UCSD-AML1 (cell line): Measurements from ENCODE around the gene TRIM56.
"Not testable (repeated sequence)": the region's sequence is repeated elsewhere in the genome, so short reads cannot be mapped to it uniquely, and the experiment has no call there.

Experiments used
- DNase-seq: peaks from one replicate; lab custom pipeline; 2025; ENCODE audit not compliant: unreplicated experiment; lab: John Stamatoyannopoulos, UW

The TRIM56 gene

DNA sequence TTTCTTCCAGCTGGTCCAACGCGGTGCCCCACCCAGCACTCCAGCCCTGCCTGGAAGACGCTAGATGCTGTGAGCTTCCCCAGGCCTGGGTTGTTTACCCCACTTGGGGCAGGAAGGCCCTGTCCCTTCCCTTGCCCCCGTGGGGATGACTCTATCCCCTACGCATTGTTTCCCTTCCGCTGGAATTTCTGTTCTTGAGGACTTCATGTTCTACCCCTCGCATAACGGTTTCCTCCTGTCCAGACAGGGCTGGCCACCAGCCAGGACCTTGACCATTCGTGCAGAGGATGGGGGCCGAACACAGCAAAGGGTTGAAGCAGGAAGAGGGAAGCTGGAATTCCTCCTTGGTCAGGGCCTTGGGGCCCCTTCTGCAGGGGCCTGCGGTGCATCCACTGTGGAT lies 27.0 kb downstream of the TRIM56 start:
- DNase-seq, result no peak

DNA sequence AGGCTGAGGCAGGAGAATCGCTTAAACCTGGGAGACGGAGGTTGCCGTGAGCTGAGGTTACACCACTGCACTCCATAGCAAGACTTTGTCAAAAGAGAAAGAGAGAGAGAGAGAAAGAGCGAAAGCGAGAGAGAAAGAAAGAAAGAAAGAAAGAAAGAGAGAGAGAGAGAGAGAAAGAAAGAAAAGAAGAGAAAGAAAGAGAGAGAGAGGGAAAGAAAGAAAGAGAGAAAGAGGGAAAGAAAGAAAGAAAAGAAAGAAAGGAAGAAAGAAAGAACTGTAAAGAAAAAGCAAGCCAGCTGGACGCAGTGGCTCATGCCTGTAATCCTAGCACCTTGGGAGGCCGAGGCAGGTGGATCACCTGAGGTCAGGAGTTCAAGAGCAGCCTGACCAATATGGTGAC lies 27.9 kb downstream of the TRIM56 start:
- DNase-seq, result not testable (repeated sequence)

DNA sequence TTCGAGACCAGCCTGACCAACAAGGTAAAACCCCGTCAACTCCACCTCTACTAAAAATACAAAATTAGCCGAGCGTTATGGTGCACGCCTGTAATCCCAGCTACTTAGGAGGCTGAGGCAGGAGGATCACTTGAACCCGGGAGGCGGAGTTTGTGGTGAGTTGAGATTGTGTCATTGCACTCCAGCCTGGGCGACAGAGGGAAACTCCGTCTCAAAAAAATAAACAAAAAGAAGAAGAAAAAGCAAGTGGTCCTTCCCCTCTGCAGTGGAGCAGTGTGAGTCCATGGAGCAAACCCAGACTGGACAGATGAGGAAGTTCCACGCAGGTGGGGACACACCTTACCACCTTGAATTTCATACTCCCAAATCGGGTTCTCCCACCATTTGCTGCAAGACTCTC lies 28.6 kb downstream of the TRIM56 start:
- DNase-seq, result no peak

DNA sequence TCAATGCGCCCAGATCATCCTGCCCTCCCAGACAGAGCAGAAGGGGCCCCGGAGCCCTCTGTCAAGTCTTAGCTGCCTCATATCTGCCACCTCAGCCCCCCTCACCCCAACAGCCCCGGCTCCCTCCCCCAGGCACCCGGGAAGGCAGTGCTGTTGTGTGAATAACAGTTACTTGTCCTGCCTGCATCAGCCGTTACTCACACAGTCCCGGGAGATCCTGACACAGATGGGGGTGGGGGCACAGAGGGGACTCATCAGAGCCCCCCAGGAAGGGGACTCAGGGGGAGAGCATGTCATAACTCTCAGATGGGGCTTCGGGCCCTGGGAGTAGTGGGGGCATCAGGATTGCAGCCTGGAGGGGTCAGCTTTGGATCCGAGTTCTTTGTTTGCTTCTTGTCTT lies 29.2 kb downstream of the TRIM56 start:
- no peak for DNase-seq

DNA sequence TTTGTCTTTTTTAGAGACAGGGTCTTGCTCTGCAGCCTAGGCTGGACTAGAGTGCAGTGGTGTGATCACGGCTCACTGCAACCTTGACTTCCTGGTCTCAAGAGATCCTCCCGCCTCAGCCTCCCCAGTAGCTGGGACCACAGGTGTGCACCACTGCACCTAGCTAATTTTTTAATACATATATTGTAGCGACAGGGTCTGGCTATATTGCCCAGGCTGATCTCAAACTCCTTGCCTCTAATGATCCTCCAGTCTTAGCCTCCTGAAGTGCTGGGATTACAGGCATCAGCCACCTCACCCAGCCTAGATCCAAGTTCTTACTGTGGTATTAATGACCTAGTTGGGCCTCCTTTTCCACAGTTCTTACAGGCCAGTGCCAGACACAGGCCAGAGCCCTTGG lies 29.9 kb downstream of the TRIM56 start:
- no peak for DNase-seq

DNA sequence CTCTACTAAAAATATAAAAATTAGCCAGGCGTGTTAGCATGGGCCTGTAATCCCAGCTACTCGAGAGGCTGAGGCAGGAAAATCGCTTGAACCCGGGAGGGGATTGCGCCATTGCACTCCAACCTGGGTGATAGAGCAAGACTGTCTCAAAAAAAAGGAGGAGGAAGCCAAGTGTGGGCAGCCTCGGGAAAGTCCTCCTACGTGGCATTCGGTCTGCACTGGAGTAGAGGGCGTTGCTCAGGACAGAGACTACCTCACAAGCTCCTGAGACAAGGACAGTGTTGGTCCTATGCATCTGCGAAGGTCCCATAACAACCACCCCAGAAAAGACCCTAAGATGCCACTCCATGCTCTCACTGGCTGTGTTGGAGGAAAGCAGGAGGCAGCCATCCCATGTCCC lies 31.6 kb downstream of the TRIM56 start:
- DNase-seq, result no peak

DNA sequence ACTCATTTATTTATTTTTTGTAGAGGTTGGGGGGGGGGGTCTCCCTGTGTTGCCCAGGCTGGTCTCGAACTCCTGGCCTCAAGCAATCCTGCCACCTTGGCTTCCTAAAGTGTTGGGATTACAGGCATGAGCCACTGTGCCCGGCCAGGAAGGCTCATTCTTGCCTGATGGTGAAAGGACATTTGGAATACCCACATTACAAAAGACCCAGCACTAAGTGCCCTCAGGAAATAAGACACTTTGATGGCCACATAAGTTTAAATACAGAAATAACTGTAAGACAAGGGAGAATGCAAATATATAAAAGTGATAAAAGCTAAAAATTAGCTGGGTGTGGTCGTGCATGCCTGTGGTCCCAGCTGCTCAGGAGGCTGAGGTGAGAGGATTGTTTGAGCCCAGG lies 33.6 kb downstream of the TRIM56 start:
- DNase-seq, result no peak

DNA sequence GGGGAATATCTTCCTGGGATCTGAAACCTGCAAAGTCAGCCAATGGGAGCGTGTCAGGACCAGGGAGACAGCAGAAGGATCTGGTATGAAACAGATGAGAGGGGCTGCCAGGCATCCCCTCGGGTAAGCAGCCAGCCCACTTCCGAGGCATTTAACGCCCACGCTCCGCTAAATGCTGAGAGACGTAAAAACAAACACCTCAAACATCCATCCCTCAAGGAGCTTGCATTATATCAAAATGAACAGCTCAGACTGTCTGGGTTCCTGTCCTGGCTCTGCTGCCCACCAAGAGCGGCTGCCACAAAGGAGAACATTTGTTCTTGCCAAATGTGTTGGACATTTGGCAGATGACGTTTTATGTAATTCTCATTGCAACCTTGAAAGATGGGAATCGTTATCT lies 34.6 kb downstream of the TRIM56 start:
- DNase-seq, result no peak

DNA sequence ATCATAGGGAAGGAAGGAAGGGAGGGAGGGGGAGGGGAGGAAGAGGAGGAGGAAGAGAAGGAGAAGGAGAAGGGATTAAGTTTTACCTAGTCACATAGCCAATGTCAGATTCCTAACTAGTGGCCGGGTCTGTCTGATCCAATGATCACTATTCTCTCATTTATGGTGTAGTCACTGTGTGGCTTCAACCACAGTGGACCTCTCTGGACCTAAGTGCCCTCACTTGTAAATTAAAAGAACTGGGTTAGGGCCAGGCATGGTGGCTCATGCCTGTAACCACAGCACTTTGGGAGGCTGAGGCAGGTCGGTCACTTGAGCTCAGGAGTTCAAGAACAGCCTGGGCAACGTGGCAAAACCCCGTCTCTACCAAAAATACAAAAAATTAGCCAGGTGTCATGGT lies 35.0 kb downstream of the TRIM56 start:
- DNase-seq, result no peak

DNA sequence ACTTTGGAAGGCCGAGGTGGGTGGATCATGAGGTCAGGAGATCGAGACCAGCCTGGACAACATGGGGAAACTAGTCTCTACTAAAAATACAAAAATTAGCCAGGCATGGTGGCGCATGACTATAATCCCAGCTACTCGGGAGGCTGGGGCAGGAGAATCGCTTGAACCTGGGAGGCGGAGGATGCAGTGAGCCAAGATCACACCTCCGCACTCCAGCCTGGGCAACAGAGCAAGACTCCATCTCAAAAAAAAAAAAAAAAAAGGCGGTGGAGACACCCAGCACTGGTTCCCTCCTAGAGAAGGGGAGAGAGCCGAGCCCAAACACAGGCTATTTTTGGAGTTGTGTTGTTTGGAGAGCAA lies 36.3 kb downstream of the TRIM56 start:
- DNase-seq, result not testable (repeated sequence)

DNA sequence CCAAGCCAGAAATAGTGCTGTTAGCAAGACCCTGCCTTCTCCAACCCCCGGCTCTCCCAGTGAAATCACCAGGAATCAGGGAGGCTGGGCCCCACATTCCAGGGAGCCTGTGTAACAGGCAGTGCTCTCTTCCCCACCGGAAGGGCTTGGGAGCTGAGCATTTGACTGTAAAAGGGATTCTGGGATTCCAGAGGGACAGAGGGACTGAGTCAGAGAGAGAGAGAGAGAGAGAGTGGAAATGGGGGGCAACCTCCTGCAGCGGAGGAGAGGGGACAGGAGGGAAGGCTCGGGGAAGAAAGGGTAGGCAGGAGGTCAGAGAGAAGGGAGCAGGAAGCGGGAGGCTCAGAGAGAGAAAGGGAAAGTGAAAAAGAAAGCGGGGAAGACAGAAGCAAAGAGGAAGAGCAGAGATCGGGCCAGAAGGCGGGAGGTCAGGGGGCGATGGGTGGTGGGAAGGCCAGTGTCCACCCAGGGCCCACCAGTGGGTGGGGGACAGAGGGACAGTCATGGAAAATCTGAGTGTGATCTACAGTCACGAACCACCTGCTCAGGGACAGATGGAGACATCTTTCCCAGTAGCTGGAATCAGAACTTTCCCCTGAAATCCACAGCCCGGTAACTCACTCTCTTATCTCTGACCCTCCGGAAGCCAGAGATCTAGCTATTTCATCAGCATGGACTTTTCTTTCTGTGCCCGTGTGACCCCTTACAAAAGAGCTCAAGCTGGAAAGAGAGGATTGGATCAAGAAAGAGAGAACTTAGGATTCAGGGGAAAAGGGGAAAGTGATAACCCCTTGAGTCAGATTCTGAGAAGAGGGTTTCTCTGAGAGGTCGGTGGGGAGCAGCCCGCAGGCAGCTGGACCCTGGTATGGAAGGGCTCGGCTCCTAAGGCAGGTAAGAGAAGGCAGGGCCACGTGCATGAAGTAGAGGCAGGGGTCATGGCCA lies 37.0 kb downstream of the TRIM56 start:
- no peak for DNase-seq

DNA sequence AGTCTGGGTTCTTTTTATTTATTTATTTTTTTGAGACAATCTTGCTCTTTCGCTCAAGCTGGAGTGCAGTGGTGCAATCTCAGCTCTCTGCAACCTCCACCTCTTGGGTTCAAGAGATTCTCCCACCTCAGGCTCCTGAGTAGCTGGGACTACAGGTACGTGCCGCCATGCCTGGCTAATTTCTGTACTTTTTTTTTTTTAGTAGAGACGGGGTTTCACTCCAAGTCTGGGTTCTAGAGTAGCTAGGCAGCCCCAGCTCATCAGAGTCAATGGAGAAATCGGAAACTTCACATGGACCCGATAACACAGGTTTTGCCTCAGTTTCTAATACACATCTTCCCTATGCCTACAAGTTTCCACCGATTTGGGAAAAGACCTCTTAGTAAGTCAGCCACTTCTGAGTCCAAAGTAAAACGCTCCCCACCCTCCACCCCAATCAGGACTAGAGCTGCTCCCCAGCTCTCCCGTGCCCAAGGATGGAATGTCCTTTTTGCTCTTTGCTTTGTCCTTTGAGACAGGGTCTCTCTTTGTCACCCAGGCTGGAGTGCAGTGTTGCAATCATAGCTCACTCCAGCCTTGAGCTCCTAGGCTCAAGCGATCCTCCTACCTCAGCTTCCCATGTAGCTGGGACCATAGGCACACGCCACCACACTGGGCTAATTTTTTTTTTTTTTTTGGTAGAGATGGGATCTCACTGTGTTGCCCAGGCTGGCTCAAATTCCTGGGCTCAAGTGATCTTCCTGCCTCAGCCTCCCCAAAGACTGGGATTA lies 37.8 kb downstream of the TRIM56 start:
- DNase-seq, result no peak

DNA sequence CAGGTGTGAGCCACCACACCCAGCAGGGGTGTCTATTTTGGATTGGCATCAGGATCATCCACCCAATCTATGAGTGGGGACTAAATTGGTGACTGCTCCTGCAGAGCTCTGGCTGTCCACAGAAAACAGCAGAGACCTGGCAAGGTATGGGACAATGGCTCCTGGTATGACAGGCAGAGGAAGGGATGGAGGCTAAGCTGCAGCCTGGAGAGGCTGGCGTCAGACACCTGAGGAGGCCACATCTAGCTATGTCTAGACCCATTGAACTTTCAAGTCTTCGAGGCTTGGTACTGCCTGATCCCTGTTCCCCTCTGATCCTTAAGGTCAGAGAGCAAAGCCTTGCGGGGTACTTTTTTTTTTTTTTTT lies 38.4 kb downstream of the TRIM56 start:
- no peak for DNase-seq

DNA sequence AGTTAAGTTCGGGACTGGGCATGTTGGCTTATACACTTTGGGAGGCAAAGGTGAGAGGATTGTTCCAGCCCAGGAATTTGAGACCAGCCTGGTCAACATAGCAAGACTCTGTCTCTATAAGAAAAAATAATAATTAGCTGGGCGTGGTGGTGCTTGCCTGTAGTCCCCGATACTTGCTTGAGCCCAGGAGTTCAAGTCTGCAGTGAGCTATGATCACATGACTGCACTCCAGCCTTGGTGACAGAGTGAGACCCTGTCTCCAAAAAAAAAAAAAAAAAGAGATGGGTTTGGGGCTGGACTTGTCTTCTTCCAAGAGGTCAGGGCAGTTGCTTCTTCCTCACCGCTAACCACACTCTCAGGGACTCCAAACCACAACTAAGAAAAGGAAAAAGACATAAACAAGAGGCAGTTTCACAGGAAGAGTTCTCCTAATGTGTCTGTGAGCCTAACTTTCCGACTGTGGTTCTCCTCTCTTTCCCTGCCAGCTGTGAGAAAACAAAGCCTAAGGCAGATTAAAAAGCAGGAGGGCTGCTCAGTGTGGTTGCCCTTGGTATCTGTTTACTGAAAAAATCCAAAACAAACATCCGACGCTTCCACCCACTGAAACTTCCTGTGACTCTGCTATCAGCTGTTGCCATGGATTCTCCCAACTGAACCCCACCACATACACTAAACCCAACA lies 39.2 kb downstream of the TRIM56 start:
- peak; percentile 13 for DNase-seq

DNA sequence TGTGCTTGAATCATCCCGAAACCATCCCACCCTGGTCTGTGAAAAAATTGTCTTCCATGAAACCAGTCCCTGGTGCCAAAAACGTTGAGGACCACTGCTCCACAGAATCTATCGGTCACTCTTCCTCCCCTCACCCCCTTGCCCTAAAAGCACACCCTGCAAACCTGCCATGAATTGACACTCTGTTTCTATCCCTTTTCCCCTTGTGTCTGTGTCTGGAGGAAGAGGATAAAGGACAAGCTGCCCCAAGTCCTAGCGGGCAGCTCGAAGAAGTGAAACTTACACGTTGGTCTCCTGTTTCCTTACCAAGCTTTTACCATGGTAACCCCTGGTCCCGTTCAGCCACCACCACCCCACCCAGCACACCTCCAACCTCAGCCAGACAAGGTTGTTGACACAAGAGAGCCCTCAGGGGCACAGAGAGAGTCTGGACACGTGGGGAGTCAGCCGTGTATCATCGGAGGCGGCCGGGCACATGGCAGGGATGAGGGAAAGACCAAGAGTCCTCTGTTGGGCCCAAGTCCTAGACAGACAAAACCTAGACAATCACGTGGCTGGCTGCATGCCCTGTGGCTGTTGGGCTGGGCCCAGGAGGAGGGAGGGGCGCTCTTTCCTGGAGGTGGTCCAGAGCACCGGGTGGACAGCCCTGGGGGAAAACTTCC lies 40.8 kb downstream of the TRIM56 start:
- DNase-seq, result no peak

DNA sequence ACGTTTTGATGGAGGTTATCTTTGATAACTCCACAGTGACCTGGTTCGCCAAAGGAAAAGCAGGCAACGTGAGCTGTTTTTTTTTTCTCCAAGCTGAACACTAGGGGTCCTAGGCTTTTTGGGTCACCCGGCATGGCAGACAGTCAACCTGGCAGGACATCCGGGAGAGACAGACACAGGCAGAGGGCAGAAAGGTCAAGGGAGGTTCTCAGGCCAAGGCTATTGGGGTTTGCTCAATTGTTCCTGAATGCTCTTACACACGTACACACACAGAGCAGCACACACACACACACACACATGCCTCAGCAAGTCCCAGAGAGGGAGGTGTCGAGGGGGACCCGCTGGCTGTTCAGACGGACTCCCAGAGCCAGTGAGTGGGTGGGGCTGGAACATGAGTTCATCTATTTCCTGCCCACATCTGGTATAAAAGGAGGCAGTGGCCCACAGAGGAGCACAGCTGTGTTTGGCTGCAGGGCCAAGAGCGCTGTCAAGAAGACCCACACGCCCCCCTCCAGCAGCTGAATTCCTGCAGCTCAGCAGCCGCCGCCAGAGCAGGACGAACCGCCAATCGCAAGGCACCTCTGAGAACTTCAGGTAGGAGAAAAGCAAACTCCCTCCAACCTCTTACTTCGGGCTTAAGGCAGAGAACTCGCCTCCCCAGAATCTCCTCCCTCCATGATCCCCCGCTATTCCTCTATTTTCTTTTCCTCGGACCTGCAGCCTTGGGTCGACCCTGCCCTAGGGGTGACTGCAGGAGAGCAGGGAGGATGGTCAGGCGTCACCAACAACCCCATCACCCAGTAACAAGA lies 41.6 kb downstream of the TRIM56 start, which contains the start of gene SERPINE1:
Gene SERPINE1 (plus strand): TSS at position 454 of the 809 bp plus-strand sequence. CDS start 1,290 bp downstream, outside the sequence.
- DNase-seq, result peak; percentile 52

DNA sequence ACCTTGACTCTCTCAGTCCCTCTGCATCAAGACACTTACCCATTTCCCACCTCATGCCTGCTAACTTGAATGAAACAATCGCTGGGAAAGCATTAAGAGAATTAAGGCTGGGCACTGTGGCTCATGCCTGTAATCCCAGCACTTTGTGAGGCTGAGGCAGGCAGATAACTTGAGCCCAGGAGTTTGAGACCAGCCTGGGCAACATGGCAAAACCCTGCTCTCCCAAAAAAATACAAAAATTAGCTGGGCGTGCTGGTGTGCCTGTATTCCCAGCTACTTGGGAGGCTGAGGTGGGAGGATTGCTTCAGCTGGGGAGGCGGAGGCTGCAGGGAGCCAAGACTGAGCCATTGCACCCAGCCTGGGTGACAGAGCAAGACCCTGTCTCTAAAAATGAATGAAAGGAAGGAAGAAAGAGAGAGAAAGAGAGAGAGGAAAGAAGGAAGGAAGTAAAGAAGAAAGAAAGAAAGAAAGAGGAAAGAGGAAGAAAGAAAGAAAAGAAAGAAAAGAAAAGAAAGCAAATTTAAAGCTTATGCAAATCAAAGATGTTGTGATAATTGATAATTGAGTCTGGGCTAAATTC lies 42.3 kb downstream of the TRIM56 start:
- no peak for DNase-seq

DNA sequence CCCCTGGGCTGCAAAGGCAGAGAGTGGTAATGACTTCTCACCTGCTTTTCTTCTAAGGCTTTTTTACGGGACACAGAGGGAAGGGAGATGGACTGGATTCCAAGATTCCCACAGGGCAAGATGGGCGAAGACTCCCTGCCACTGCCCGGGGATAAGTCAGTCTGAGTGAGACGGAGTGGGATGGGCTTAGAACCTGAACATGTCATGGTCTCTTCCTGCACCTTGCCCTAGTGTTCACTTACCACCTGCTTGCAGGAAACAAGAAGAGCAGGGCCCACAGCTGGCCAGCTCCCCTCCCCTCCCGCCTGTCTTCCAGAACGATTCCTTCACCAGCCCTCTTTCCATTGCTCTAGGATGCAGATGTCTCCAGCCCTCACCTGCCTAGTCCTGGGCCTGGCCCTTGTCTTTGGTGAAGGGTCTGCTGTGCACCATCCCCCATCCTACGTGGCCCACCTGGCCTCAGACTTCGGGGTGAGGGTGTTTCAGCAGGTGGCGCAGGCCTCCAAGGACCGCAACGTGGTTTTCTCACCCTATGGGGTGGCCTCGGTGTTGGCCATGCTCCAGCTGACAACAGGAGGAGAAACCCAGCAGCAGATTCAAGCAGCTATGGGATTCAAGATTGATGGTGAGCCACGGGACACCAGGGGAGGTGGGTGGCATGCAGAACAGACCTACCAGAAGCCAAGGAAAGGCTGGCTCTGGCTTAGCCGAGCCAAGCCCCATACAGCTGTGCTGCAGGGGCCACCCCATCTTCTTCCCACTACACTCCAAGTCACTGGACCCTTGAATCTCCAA lies 43.0 kb downstream of the TRIM56 start:
- DNase-seq, result no peak

DNA sequence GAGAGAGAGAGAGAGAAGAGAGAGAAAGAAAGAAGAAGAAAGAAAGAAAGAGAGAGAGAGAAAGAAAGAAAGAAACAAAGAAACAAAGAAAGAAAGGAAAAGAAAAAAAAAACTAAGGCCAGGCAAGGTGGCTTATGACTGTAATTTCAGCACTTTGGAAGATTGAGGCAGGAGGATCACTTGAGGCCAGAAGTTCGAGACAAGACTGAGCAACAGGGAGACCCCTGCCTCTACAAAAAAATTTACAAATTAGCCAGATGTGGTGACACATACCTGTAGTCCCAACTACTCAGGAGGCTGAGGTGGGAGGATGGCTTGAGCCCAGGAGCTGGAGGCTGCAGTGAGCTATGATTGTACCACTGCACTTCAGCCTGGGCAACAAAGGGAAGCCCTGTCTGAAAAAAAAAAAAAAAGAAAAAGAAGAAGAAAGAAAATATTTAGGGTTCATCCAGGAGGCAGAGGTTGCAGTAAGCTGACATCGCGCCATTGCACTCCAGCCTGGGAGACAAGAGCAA lies 44.4 kb downstream of the TRIM56 start:
- DNase-seq, result no peak
